ENCODE data around the gene CTAGE4. TPM values are rescaled to one million over a fixed set of nuclear protein-coding genes. Genes with fewer than 3 reads are reported as not detected.
"Not testable (repeated sequence)": the region's sequence is repeated elsewhere in the genome, so short reads cannot be mapped to it uniquely, and the experiment has no call there.

Gene CTAGE4
- total RNA-seq, 1 donor from 2014 or later = 17.8 TPM

- not testable (repeated sequence) for DNase-seq (ENCODE audit: low spot score)
Observed at GRCh38 chr7:144205306-144205705, 22.0 kb downstream of the CTAGE4 start.

GRCh38 chr7:144217200-144217599 is 33.9 kb downstream of the CTAGE4 start:
- not testable (repeated sequence) for DNase-seq (ENCODE audit: low spot score)

GRCh38 chr7:144218581-144218980 is 35.3 kb downstream of the CTAGE4 start:
- not testable (repeated sequence) for DNase-seq (ENCODE audit: low spot score)

- not testable (repeated sequence) for DNase-seq (ENCODE audit: low spot score)
Observed at GRCh38 chr7:144219149-144219548, 35.9 kb downstream of the CTAGE4 start.

GRCh38 chr7:144220531-144220930 is 37.3 kb downstream of the CTAGE4 start:
- not testable (repeated sequence) for DNase-seq (ENCODE audit: low spot score)

GRCh38 chr7:144223675-144224074 is 40.4 kb downstream of the CTAGE4 start:
- not testable (repeated sequence) for DNase-seq (ENCODE audit: low spot score)

GRCh38 chr7:144226866-144227265 is 43.6 kb downstream of the CTAGE4 start:
- DNase-seq (ENCODE audit: low spot score) = not testable (repeated sequence)

GRCh38 chr7:144228810-144229209 is 45.5 kb downstream of the CTAGE4 start:
- DNase-seq (ENCODE audit: low spot score) = not testable (repeated sequence)

- not testable (repeated sequence) for DNase-seq (ENCODE audit: low spot score)
Observed at GRCh38 chr7:144231027-144231426, 47.8 kb downstream of the CTAGE4 start.

- DNase-seq (ENCODE audit: low spot score) = not testable (repeated sequence)
Observed at GRCh38 chr7:144233039-144233438, 49.8 kb downstream of the CTAGE4 start.

Other genes with a start within 250 kb of the CTAGE4 start
- 2.9 TPM for gene OR2F2, start 248.2 kb upstream of the CTAGE4 start, total RNA-seq (ENCODE audit: insufficient read depth, low replicate concordance)
- 2.6 TPM for gene OR2F1, start 228.6 kb upstream of the CTAGE4 start, total RNA-seq (ENCODE audit: insufficient read depth, low replicate concordance)
- gene OR6B1, start 183.1 kb upstream of the CTAGE4 start, total RNA-seq (ENCODE audit: insufficient read depth, low replicate concordance) = 4.3 TPM
- gene OR2A5, start 134.5 kb upstream of the CTAGE4 start, total RNA-seq (ENCODE audit: insufficient read depth, low replicate concordance) = 3.6 TPM
- 7.9 TPM for gene OR2A25, start 113.7 kb upstream of the CTAGE4 start, total RNA-seq (ENCODE audit: insufficient read depth, low replicate concordance)
- gene OR2A12, start 97.2 kb upstream of the CTAGE4 start, total RNA-seq (ENCODE audit: insufficient read depth, low replicate concordance) = 6.5 TPM
- not detected for gene OR2A2, start 73.9 kb upstream of the CTAGE4 start, total RNA-seq (ENCODE audit: insufficient read depth, low replicate concordance)
- 3.4 TPM for gene OR2A14, start 60.3 kb upstream of the CTAGE4 start, total RNA-seq (ENCODE audit: insufficient read depth, low replicate concordance)
- 1.9 TPM for gene ARHGEF35, start 12.4 kb downstream of the CTAGE4 start, total RNA-seq (ENCODE audit: insufficient read depth, low replicate concordance)
- 0.48 TPM for gene OR2A42, start 56.1 kb downstream of the CTAGE4 start, total RNA-seq (ENCODE audit: insufficient read depth, low replicate concordance)
- not detected for gene OR2A7, start 81.3 kb downstream of the CTAGE4 start, total RNA-seq (ENCODE audit: insufficient read depth, low replicate concordance)
- 17.1 TPM for gene CTAGE8, start 85.8 kb downstream of the CTAGE4 start, total RNA-seq (ENCODE audit: insufficient read depth, low replicate concordance)
- 6.3 TPM for gene OR2A1, start 129.0 kb downstream of the CTAGE4 start, total RNA-seq (ENCODE audit: insufficient read depth, low replicate concordance)
- 5.3 TPM for gene ARHGEF5, start 171.9 kb downstream of the CTAGE4 start, total RNA-seq (ENCODE audit: insufficient read depth, low replicate concordance)
- not detected for gene NOBOX, start 220.2 kb downstream of the CTAGE4 start, total RNA-seq (ENCODE audit: insufficient read depth, low replicate concordance)

All from umbilical cord (tissue), 2 donors.